A673 (cell line): ENCODE data around the gene NDST3.

ENCODE experiments used
- EZH2 ChIP-seq: fragments of 200-600 bp; sonication (generic); IDR thresholded peaks from 2 replicates; pipeline ENCODE4 v1.6.1; 2017; ENCODE audit warnings: borderline replicate concordance, low read depth, mild to moderate bottlenecking, mixed read lengths, antibody characterized with exemption, low read length; ENCODE audit not compliant: poor library complexity, severe bottlenecking
- TF ChIP-seq, protein P1 (sequence below): fragments of 300-800, 200-600 bp; sonication (generic); conservative IDR thresholded peaks from 2 replicates; pipeline ENCODE4 v1.5.1; 2017; ENCODE audit warnings: low read depth, mild to moderate bottlenecking, antibody characterized with exemption, low read length, moderate library complexity, mixed read lengths

GRCh38 chr4:118279328-118279727 lies 245.0 kb downstream of the NDST3 start:
- TF ChIP-seq, protein P1, sequence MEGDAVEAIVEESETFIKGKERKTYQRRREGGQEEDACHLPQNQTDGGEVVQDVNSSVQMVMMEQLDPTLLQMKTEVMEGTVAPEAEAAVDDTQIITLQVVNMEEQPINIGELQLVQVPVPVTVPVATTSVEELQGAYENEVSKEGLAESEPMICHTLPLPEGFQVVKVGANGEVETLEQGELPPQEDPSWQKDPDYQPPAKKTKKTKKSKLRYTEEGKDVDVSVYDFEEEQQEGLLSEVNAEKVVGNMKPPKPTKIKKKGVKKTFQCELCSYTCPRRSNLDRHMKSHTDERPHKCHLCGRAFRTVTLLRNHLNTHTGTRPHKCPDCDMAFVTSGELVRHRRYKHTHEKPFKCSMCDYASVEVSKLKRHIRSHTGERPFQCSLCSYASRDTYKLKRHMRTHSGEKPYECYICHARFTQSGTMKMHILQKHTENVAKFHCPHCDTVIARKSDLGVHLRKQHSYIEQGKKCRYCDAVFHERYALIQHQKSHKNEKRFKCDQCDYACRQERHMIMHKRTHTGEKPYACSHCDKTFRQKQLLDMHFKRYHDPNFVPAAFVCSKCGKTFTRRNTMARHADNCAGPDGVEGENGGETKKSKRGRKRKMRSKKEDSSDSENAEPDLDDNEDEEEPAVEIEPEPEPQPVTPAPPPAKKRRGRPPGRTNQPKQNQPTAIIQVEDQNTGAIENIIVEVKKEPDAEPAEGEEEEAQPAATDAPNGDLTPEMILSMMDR: no peak
- no peak for TF ChIP-seq EZH2
